Endothelial cell of umbilical vein (primary cell): ENCODE data around the gene SRCIN1. TPM values are rescaled to one million over a fixed set of nuclear protein-coding genes. Genes with fewer than 3 reads are reported as not detected.

ENCODE experiments used
- BruUV-seq: library from RNA; stranded (reverse); fragments of 400-500 nt; replicated peaks from 2 replicates; lab custom pipeline; 2021; lab: Mats Ljungman, UMichigan
- CTCF ChIA-PET: fragments of 300-600, 350-600 bp; sonication (Branson Sonifier 250); formaldehyde crosslinking; loops from one replicate; lab custom pipeline; 2021; ENCODE audit warnings: antibody characterized with exemption, inconsistent platforms; lab: Charles Lee
- POLR2A ChIA-PET: fragments of 300-600, 350-600 bp; sonication (Branson Sonifier 250); formaldehyde crosslinking; loops from one replicate; lab custom pipeline; 2021; ENCODE audit warnings: antibody characterized with exemption, inconsistent platforms; lab: Charles Lee
- DNase-seq: peaks from one replicate; pipeline ENCODE4 v3.0.0-alpha.2; 2011; ENCODE audit warnings: low read depth, low spot score
- FAIRE-seq: peaks from 2 replicates; lab custom pipeline; 2011; peaks lifted over from hg19 to GRCh38; lab: Jason Lieb, UNC
- H2AFZ ChIP-seq: 2 replicates; pipeline ENCODE4 v1.6.0; 2012; ENCODE audit warnings: low read depth, low read length, control low read depth, inconsistent platforms
- H3K27ac ChIP-seq: 2 replicates; pipeline ENCODE4 v1.5.1; 2011; ENCODE audit warnings: low read depth, mild to moderate bottlenecking, control low read depth, low read length, moderate library complexity; ENCODE audit not compliant: insufficient read depth
- H3K27me3 ChIP-seq, 2 experiments: 2 replicates each; pipeline versions ENCODE4 v1.6.0 to v1.6.1; 2011; ENCODE audit warnings: low read length in 2 of 2, mixed read lengths in 1 of 2; ENCODE audit not compliant: control insufficient read depth in 2 of 2, insufficient read depth in 2 of 2
- H3K36me3 ChIP-seq, 2 experiments: 2 replicates in 1 of 2; 3 replicates in 1 of 2; pipeline ENCODE4 v1.5.1; 2011; ENCODE audit warnings: low read length in 2 of 2, mild to moderate bottlenecking in 1 of 2, moderate library complexity in 1 of 2; ENCODE audit not compliant: control insufficient read depth in 2 of 2, insufficient read depth in 2 of 2; ENCODE audit errors: extremely low read depth in 1 of 2
- H3K4me1 ChIP-seq: 3 replicates; pipeline ENCODE4 v1.5.1; 2011; ENCODE audit warnings: mild to moderate bottlenecking, low read length; ENCODE audit not compliant: control insufficient read depth, insufficient read depth; ENCODE audit errors: extremely low read depth
- H3K4me2 ChIP-seq: 2 replicates; pipeline ENCODE4 v1.6.1; 2011; ENCODE audit warnings: low read length, control low read depth, mixed read lengths; ENCODE audit not compliant: insufficient read depth
- H3K4me3 ChIP-seq, 3 experiments: fragments of 200-600 bp in 1 of 3; sonication (generic), shearing (Covaris generic) in 1 of 3; replicated peaks in 1 of 3; 2 replicates each; pipeline ENCODE4 v1.5.1; 2011 to 2016; ENCODE audit warnings: control low read depth in 3 of 3, low read length in 3 of 3, mild to moderate bottlenecking in 2 of 3, inconsistent platforms in 1 of 3, low read depth in 1 of 3, moderate library complexity in 1 of 3; ENCODE audit not compliant: insufficient read depth in 1 of 3
- H3K79me2 ChIP-seq: 2 replicates; pipeline ENCODE4 v1.6.0; 2012; ENCODE audit warnings: low read length, inconsistent platforms; ENCODE audit not compliant: control insufficient read depth, insufficient read depth
- H3K9ac ChIP-seq: replicated peaks from 2 replicates; pipeline ENCODE3; 2011; ENCODE audit warnings: low read length, control low read depth; ENCODE audit not compliant: insufficient read depth; ENCODE audit errors: extremely low read depth
- H3K9me1 ChIP-seq: replicated peaks from 3 replicates; pipeline ENCODE4 v1.6.0; 2011; ENCODE audit warnings: mild to moderate bottlenecking, low read length; ENCODE audit not compliant: control insufficient read depth, insufficient read depth; ENCODE audit errors: extremely low read depth
- H3K9me3 ChIP-seq: replicated peaks from 2 replicates; pipeline ENCODE4 v1.5.1; 2012; ENCODE audit warnings: low read length, inconsistent platforms; ENCODE audit not compliant: control insufficient read depth, insufficient read depth
- H4K20me1 ChIP-seq: replicated peaks from 2 replicates; pipeline ENCODE3; 2011; ENCODE audit warnings: mild to moderate bottlenecking, low read length; ENCODE audit not compliant: control insufficient read depth, insufficient read depth; ENCODE audit errors: extremely low read depth
- CTCF ChIP-seq, 2 donors: IDR thresholded peaks; 1 replicate in 1 of 2; 2 replicates in 1 of 2; pipeline ENCODE4 v1.5.1; 2011; ENCODE audit warnings: low read length in 2 of 2, mild to moderate bottlenecking in 2 of 2, moderate library complexity in 2 of 2, control low read depth in 1 of 2, inconsistent platforms in 1 of 2, low read depth in 1 of 2; ENCODE audit not compliant: insufficient read depth in 1 of 2; ENCODE audit errors: extremely low read depth in 1 of 2
- EZH2 ChIP-seq: IDR thresholded peaks from 2 replicates; pipeline ENCODE4 v1.6.1; 2012; ENCODE audit warnings: borderline replicate concordance, low read depth, mild to moderate bottlenecking, moderate library complexity, low read length, inconsistent platforms; ENCODE audit not compliant: severe bottlenecking
- FOS ChIP-seq: IDR thresholded peaks from 2 replicates; pipeline ENCODE4 v1.6.1; 2011; ENCODE audit warnings: mild to moderate bottlenecking, low read length, moderate library complexity, borderline replicate concordance; ENCODE audit not compliant: insufficient read depth
- GATA2 ChIP-seq: IDR thresholded peaks from 2 replicates; pipeline ENCODE4 v1.7.0; 2011; ENCODE audit warnings: low read depth, mild to moderate bottlenecking, moderate library complexity, mixed read lengths, low read length; ENCODE audit not compliant: insufficient read length, insufficient read depth
- JUN ChIP-seq: IDR thresholded peaks from 2 replicates; pipeline ENCODE4 v1.6.1; 2011; ENCODE audit warnings: borderline replicate concordance, low read depth; ENCODE audit not compliant: insufficient read length, insufficient read depth
- MAX ChIP-seq: IDR thresholded peaks from 2 replicates; pipeline ENCODE4 v1.6.1; 2011; ENCODE audit not compliant: insufficient read depth, insufficient read length
- MYC ChIP-seq: IDR thresholded peaks from one replicate; pipeline ENCODE4 v1.6.1; 2011; ENCODE audit warnings: mild to moderate bottlenecking, low read depth, low read length
- POLR2A ChIP-seq: IDR thresholded peaks from 2 replicates; pipeline ENCODE4 v1.6.1; 2012; ENCODE audit warnings: low read depth, mild to moderate bottlenecking, control low read depth, low read length
- POLR2AphosphoS5 ChIP-seq: IDR thresholded peaks from 2 replicates; pipeline ENCODE4 v1.6.1; 2012; ENCODE audit warnings: low read depth, mild to moderate bottlenecking, control low read depth, low read length, moderate library complexity; ENCODE audit not compliant: insufficient read depth
- dilution Hi-C: fragments of 300-500 bp; cut with MboI; formaldehyde crosslinking; loops from one replicate; pipeline ENCODE4 v1.15.0; 2019; ENCODE audit warnings: low sequenced_read_pairs; ENCODE audit not compliant: extremely low pct_ligation_motif_present
- intact Hi-C: fragments of 100-400 bp; cut with micrococcal nuclease; formaldehyde crosslinking; loops from one replicate; pipeline ENCODE4 v1.10.0; 2022
- polyA plus RNA-seq, 4 experiments: library from polyadenylated mRNA; depleted of rRNA in 3 of 4; stranded (reverse) in 3 of 4; unstranded in 1 of 4; fragments of >200 nt; gene quantifications; 2 replicates each; pipeline versions ENCODE4 v1.2.1 to v1.2.3, GENCODE V29; 2011 to 2012; ENCODE audit warnings: missing spikeins in 1 of 4
- total RNA-seq: library from RNA; stranded (reverse); gene quantifications from 2 replicates; pipeline ENCODE4 v1.2.3, GENCODE V29; 2021

SRCIN1 gene
- total and polyA plus RNA-seq, 2 donors (not counting 3 experiments of a cell fraction or from before 2014, with no cell fraction given): 0.15 to 0.35 TPM

GRCh38 chr17:38587947-38588787, 17.6 kb downstream of the SRCIN1 start:
- Histone ChIP-seq H3K9me1 (no peaks in the 10 kb centered on the region), H3K9me3 (no peaks in the 10 kb centered on the region), H3K4me3 (no peak overlapping the region), H3K27me3 (peaks cover 27% of the 10 kb centered on the region in 2 experiments), H3K79me2 (no peaks in the 10 kb centered on the region), H3K4me1 (no peaks in the 10 kb centered on the region), H2AFZ (no peak overlapping the region), H3K4me2 (no peak overlapping the region), H4K20me1 (no peaks in the 10 kb centered on the region), H3K27ac (no peak overlapping the region), H3K9ac (no peak overlapping the region), H3K36me3 (no peaks in the 10 kb centered on the region)
- ChIA-PET POLR2A (interaction anchor here (0.6 kb wide), 1 partner anchor 235 kb away, joined by 3 read pairs; no protein-coding TSS in a partner anchor), CTCF (interaction anchor here (0.9 to 6.0 kb wide), 5 partner anchors 12 to 79 kb away, joined by 3 to 91 read pairs (median 6); partner anchors contain the start of gene SRCIN1)
- TF ChIP-seq POLR2AphosphoS5: no peak
- intact Hi-C loops (loop anchor here (5.0 kb wide), 1 partner anchor 76 kb away; no protein-coding TSS in a partner anchor), dilution Hi-C loops (no loop called here)
- DNase-seq: no peak
- BruUV-seq: no TSS peak
- no peak for FAIRE-seq

- Histone ChIP-seq H3K9ac (no peak overlapping the region), H3K9me1 (no peaks in the 10 kb centered on the region), H4K20me1 (no peaks in the 10 kb centered on the region), H3K4me1 (no peaks in the 10 kb centered on the region), H3K4me2 (no peak overlapping the region), H3K36me3 (no peaks in the 10 kb centered on the region), H3K27me3 (peaks cover 25 to 27% of the 10 kb centered on the region in 2 experiments), H3K27ac (no peak overlapping the region), H3K4me3 (no peak overlapping the region), H2AFZ (no peak overlapping the region), H3K79me2 (no peaks in the 10 kb centered on the region), H3K9me3 (no peaks in the 10 kb centered on the region)
- CTCF ChIA-PET: interaction anchor here (0.9 to 6.0 kb wide), 6 partner anchors 11 to 78 kb away, joined by 3 to 91 read pairs (median 6); partner anchors contain the start of gene SRCIN1
- DNase-seq (no peak), FAIRE-seq (no peak)
- intact Hi-C loops: loop anchor here (5.0 kb wide), 1 partner anchor 75 kb away; no protein-coding TSS in a partner anchor
- BruUV-seq: no TSS peak
- dilution Hi-C loops: no loop called here
- POLR2A ChIA-PET: interaction anchor here (0.6 kb wide), 1 partner anchor 236 kb away, joined by 3 read pairs; no protein-coding TSS in a partner anchor
- TF ChIP-seq POLR2A: no peak
- TF ChIP-seq MAX: no peak
- TF ChIP-seq JUN: no peak
- no peak for TF ChIP-seq MYC
- no peak for TF ChIP-seq EZH2
- TF ChIP-seq GATA2: no peak
- TF ChIP-seq CTCF (IDR thresholded peaks at IDR 0.05; ENCODE audit: extremely low read depth in 1 of 2, insufficient read depth in 1 of 2, low read depth in 1 of 2, low read length in 2 of 2): no peak
- no peak for TF ChIP-seq FOS
- TF ChIP-seq POLR2AphosphoS5: no peak
Measured at GRCh38 chr17:38587203-38587602, 18.5 kb downstream of the SRCIN1 start.
